IPS-15b (cell line): ENCODE results near the gene LGALS4.

Source experiments
- H3K27me3 ChIP-seq: one replicate; pipeline ENCODE4 v1.6.1; 2013; ENCODE audit warnings: low read length; ENCODE audit not compliant: control insufficient read depth, insufficient read depth
- H3K36me3 ChIP-seq: one replicate; pipeline ENCODE4 v1.6.1; 2013; ENCODE audit warnings: low read length; ENCODE audit not compliant: control insufficient read depth, insufficient read depth
- H3K4me1 ChIP-seq: one replicate; pipeline ENCODE4 v1.6.1; 2013; ENCODE audit warnings: mild to moderate bottlenecking, low read length; ENCODE audit not compliant: control insufficient read depth, insufficient read depth
- H3K4me3 ChIP-seq: one replicate; pipeline ENCODE4 v1.5.1; 2013; ENCODE audit warnings: low read depth, low read length
- H3K9ac ChIP-seq: one replicate; pipeline ENCODE4 v1.6.1; 2013; ENCODE audit warnings: low read depth, mild to moderate bottlenecking, low read length
- H3K9me3 ChIP-seq: one replicate; pipeline ENCODE4 v1.6.1; 2013; ENCODE audit warnings: mild to moderate bottlenecking, low read length; ENCODE audit not compliant: control insufficient read depth, insufficient read depth

The LGALS4 gene

GRCh38 chr19:38849860-38850435 lies 37.2 kb upstream of the LGALS4 start, which contains the start of gene HNRNPL:
HNRNPL (minus strand) TSS chr19:38849986; CDS start chr19:38849966, 20 bp downstream.
- H3K27me3 ChIP-seq = no peaks in the 10 kb centered on the region
- H3K36me3 ChIP-seq = peaks cover 33% of the 10 kb centered on the region
- H3K9ac ChIP-seq = peak within 1 kb of the TSS; percentile 98
- no peaks in the 10 kb centered on the region for H3K4me1 ChIP-seq
- H3K9me3 ChIP-seq = no peaks in the 10 kb centered on the region
- peak within 1 kb of the TSS; percentile 90 for H3K4me3 ChIP-seq

GRCh38 chr19:38849147-38849859 lies 36.6 kb upstream of the LGALS4 start:
- H3K27me3 ChIP-seq = no peaks in the 10 kb centered on the region
- no peaks in the 10 kb centered on the region for H3K9me3 ChIP-seq
- peak overlapping the region; percentile 98 for H3K9ac ChIP-seq
- peak overlapping the region; percentile 90 for H3K4me3 ChIP-seq
- H3K4me1 ChIP-seq = no peaks in the 10 kb centered on the region
- peaks cover 39% of the 10 kb centered on the region for H3K36me3 ChIP-seq

GRCh38 chr19:38848299-38849146 lies 35.8 kb upstream of the LGALS4 start:
- H3K4me3 ChIP-seq = peak overlapping the region; percentile 90
- H3K27me3 ChIP-seq = no peaks in the 10 kb centered on the region
- peak overlapping the region; percentile 98 for H3K9ac ChIP-seq
- H3K4me1 ChIP-seq = no peaks in the 10 kb centered on the region
- H3K36me3 ChIP-seq = peaks cover 46% of the 10 kb centered on the region
- H3K9me3 ChIP-seq = no peaks in the 10 kb centered on the region

GRCh38 chr19:38846097-38846496 lies 33.4 kb upstream of the LGALS4 start:
- Histone ChIP-seq H3K27me3 (no peaks in the 10 kb centered on the region), H3K9me3 (no peaks in the 10 kb centered on the region), H3K36me3 (peaks cover 71% of the 10 kb centered on the region), H3K4me3 (no peak overlapping the region), H3K4me1 (no peaks in the 10 kb centered on the region), H3K9ac (no peak overlapping the region)

GRCh38 chr19:38845374-38846024 lies 32.8 kb upstream of the LGALS4 start:
- no peak overlapping the region for H3K4me3 ChIP-seq
- no peaks in the 10 kb centered on the region for H3K27me3 ChIP-seq
- H3K9ac ChIP-seq = no peak overlapping the region
- H3K4me1 ChIP-seq = no peaks in the 10 kb centered on the region
- peaks cover 77% of the 10 kb centered on the region for H3K36me3 ChIP-seq
- H3K9me3 ChIP-seq = no peaks in the 10 kb centered on the region

GRCh38 chr19:38844093-38844686 lies 31.4 kb upstream of the LGALS4 start:
- no peaks in the 10 kb centered on the region for H3K27me3 ChIP-seq
- H3K4me1 ChIP-seq = no peaks in the 10 kb centered on the region
- no peak overlapping the region for H3K4me3 ChIP-seq
- H3K9me3 ChIP-seq = no peaks in the 10 kb centered on the region
- H3K36me3 ChIP-seq = peaks cover 89% of the 10 kb centered on the region
- no peak overlapping the region for H3K9ac ChIP-seq

- no peaks in the 10 kb centered on the region for H3K27me3 ChIP-seq
- H3K4me1 ChIP-seq = no peaks in the 10 kb centered on the region
- no peaks in the 10 kb centered on the region for H3K9me3 ChIP-seq
- H3K36me3 ChIP-seq = peaks cover 90% of the 10 kb centered on the region
- no peak overlapping the region for H3K9ac ChIP-seq
- no peak overlapping the region for H3K4me3 ChIP-seq
Observed at GRCh38 chr19:38843175-38843758, 30.5 kb upstream of the LGALS4 start.

GRCh38 chr19:38842439-38843174 lies 29.9 kb upstream of the LGALS4 start:
- Histone ChIP-seq H3K4me1 (no peaks in the 10 kb centered on the region), H3K27me3 (no peaks in the 10 kb centered on the region), H3K4me3 (no peak overlapping the region), H3K9me3 (no peaks in the 10 kb centered on the region), H3K36me3 (peaks cover 96% of the 10 kb centered on the region), H3K9ac (no peak overlapping the region)

- Histone ChIP-seq H3K9ac (no peak overlapping the region), H3K36me3 (peaks cover 96% of the 10 kb centered on the region), H3K4me1 (no peaks in the 10 kb centered on the region), H3K9me3 (no peaks in the 10 kb centered on the region), H3K4me3 (no peak overlapping the region), H3K27me3 (no peaks in the 10 kb centered on the region)
Observed at GRCh38 chr19:38841787-38842438, 29.2 kb upstream of the LGALS4 start.

- no peaks in the 10 kb centered on the region for H3K4me1 ChIP-seq
- no peaks in the 10 kb centered on the region for H3K9me3 ChIP-seq
- no peak overlapping the region for H3K4me3 ChIP-seq
- H3K9ac ChIP-seq = no peak overlapping the region
- peaks cover 93% of the 10 kb centered on the region for H3K36me3 ChIP-seq
- H3K27me3 ChIP-seq = no peaks in the 10 kb centered on the region
Observed at GRCh38 chr19:38841180-38841766, 28.5 kb upstream of the LGALS4 start.
